CD4-positive, alpha-beta T cell (primary cell): Measurements from ENCODE around the gene LHX4. TPM values are rescaled to one million over a fixed set of nuclear protein-coding genes. Genes with fewer than 3 reads are reported as not detected.

ENCODE experiments used
- ATAC-seq: fragments of 200-7000 bp; cut with Tn5 transposase; one replicate; pipeline ENCODE4 v1.10.0; 2022; ENCODE audit warnings: mild to moderate bottlenecking; ENCODE audit not compliant: poor library complexity
- CTCF ChIA-PET: fragments of 350-600 bp; sonication (Branson Sonifier 250); formaldehyde crosslinking; loops from one replicate; lab custom pipeline; 2021; ENCODE audit warnings: antibody characterized with exemption, inconsistent platforms; lab: Charles Lee
- POLR2A ChIA-PET: fragments of 350-600 bp; sonication (Branson Sonifier 250); formaldehyde crosslinking; loops from one replicate; lab custom pipeline; 2021; ENCODE audit warnings: antibody characterized with exemption, inconsistent platforms; lab: Charles Lee
- DNase-seq, 14 experiments: peaks; one replicate each; pipeline ENCODE4 v3.0.0-alpha.2; 2013 to 2020; ENCODE audit warnings: mixed read lengths in 2 of 14
- H3K27ac ChIP-seq, 2 donors: one replicate each; pipeline versions ENCODE4 v1.5.1 to v1.7.0; 2013; ENCODE audit warnings: low read length in 2 of 2, low read depth in 1 of 2, mild to moderate bottlenecking in 1 of 2
- H3K27me3 ChIP-seq, 2 experiments: 1 replicate in 1 of 2; 2 replicates in 1 of 2; pipeline versions ENCODE4 v1.6.1 to v1.7.0; 2013; ENCODE audit warnings: low read length in 2 of 2, control low read depth in 1 of 2, mild to moderate bottlenecking in 1 of 2, moderate library complexity in 1 of 2; ENCODE audit not compliant: insufficient read depth in 2 of 2, control insufficient read depth in 1 of 2
- H3K36me3 ChIP-seq: one replicate; pipeline ENCODE4 v1.6.1; 2013; ENCODE audit warnings: low read length, control low read depth; ENCODE audit not compliant: insufficient read depth
- H3K4me1 ChIP-seq: one replicate; pipeline ENCODE4 v1.6.1; 2013; ENCODE audit warnings: low read length, control low read depth; ENCODE audit not compliant: insufficient read depth
- H3K4me3 ChIP-seq: one replicate; pipeline ENCODE4 v1.5.1; 2013; ENCODE audit warnings: mild to moderate bottlenecking, low read length, moderate library complexity
- H3K9me3 ChIP-seq, 2 experiments: 1 replicate in 1 of 2; 2 replicates in 1 of 2; pipeline versions ENCODE4 v1.6.1 to v1.7.0; 2013; ENCODE audit warnings: low read length in 2 of 2, mild to moderate bottlenecking in 2 of 2, control low read depth in 1 of 2, moderate library complexity in 1 of 2; ENCODE audit not compliant: control insufficient read depth in 1 of 2, insufficient read depth in 1 of 2
- H3K27ac Mint-ChIP-seq: one replicate; pipeline ENCODE4 v1.8.0; 2020; ENCODE audit warnings: mixed read lengths
- H3K27me3 Mint-ChIP-seq: one replicate; pipeline ENCODE4 v1.8.0; 2021; ENCODE audit warnings: mixed read lengths
- H3K36me3 Mint-ChIP-seq: one replicate; pipeline ENCODE4 v1.8.0; 2021; ENCODE audit warnings: low read depth, mixed read lengths
- H3K4me1 Mint-ChIP-seq: one replicate; pipeline ENCODE4 v1.8.0; 2021; ENCODE audit warnings: low read depth, mixed read lengths
- H3K4me3 Mint-ChIP-seq: one replicate; pipeline ENCODE4 v1.8.0; 2020; ENCODE audit warnings: mild to moderate bottlenecking, mixed read lengths
- H3K9me3 Mint-ChIP-seq: one replicate; pipeline ENCODE4 v1.8.0; 2020; ENCODE audit warnings: mixed read lengths
- intact Hi-C, 2 experiments: fragments of 100-400 bp; cut with DNase I in 1 of 2; cut with micrococcal nuclease in 1 of 2; formaldehyde crosslinking; loops; one replicate each; pipeline versions ENCODE4 v1.15.1 to v1.9.0; 2023 to 2025; cut with DNase I, micrococcal nuclease
- total RNA-seq, 174 experiments: library from RNA in 2 of 174; stranded (reverse) in 2 of 174; gene quantifications; one replicate each; pipeline ENCODE4 v1.2.3 and lab custom pipeline; 2021 to 2026
- TF ChIP-seq, protein P1 (sequence below): fragments of 200-600 bp; IDR thresholded peaks from one replicate; pipeline ENCODE4 v1.8.0; 2022; ENCODE audit warnings: antibody characterized with exemption, mild to moderate bottlenecking

LHX4 gene
- total RNA-seq, 2 experiments from 2014 or later = 0.03 TPM; not detected in 1

DNA sequence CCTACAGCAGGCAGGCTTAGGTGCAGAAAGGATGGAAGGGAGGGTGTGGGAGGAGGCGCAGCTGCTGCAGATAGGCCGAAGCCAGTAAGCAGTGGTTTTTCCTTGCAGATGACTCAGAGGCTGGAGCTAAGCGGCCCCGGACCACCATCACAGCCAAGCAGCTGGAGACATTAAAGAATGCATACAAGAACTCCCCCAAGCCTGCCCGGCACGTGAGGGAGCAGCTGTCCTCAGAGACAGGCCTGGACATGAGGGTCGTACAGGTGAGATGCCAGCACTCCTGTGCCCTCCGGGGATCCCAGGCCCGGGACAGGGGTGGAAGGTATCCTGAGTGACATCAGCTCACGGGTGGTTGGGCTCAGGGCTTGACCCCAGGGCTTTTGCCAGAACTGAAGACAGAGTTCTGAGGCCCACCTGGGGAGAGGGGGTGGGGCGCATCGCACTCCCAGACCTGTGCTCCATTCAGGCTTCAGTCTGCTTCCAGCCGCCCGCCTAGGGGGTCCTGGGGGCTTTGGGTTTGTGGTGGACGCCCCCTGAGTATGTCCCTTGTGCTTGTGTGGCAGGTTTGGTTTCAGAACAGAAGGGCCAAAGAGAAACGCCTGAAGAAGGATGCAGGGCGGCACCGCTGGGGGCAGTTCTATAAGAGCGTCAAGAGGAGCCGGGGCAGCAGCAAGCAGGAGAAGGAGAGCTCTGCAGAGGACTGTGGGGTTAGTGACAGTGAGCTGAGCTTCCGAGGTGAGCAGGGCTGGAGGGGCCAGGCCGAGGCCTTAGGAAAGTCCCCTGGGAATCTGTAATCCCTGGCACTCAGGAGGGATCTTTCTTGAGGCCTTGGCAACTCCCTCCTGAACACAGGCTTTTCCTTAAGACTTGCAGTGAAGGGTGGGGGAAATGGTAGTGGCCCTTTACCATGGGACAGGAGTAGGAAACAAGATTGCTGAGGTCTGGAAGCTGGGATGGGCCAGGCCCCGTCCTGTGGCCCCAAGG lies 41.5 kb downstream of the LHX4 start:
- Mint-ChIP-seq H3K27ac (no peak overlapping the region), H3K27me3 (no peaks in the 10 kb centered on the region), H3K9me3 (no peaks in the 10 kb centered on the region), H3K4me1 (no peaks in the 10 kb centered on the region), H3K4me3 (no peak overlapping the region), H3K36me3 (peaks cover 13% of the 10 kb centered on the region)
- H3K27me3 ChIP-seq = no peaks in the 10 kb centered on the region
- DNase-seq (no peak), ATAC-seq (no peak)
- H3K36me3 ChIP-seq = peaks cover 4% of the 10 kb centered on the region
- TF ChIP-seq, protein P1, sequence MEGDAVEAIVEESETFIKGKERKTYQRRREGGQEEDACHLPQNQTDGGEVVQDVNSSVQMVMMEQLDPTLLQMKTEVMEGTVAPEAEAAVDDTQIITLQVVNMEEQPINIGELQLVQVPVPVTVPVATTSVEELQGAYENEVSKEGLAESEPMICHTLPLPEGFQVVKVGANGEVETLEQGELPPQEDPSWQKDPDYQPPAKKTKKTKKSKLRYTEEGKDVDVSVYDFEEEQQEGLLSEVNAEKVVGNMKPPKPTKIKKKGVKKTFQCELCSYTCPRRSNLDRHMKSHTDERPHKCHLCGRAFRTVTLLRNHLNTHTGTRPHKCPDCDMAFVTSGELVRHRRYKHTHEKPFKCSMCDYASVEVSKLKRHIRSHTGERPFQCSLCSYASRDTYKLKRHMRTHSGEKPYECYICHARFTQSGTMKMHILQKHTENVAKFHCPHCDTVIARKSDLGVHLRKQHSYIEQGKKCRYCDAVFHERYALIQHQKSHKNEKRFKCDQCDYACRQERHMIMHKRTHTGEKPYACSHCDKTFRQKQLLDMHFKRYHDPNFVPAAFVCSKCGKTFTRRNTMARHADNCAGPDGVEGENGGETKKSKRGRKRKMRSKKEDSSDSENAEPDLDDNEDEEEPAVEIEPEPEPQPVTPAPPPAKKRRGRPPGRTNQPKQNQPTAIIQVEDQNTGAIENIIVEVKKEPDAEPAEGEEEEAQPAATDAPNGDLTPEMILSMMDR = no peak
- H3K4me1 ChIP-seq = no peaks in the 10 kb centered on the region
- H3K27ac ChIP-seq = no peak overlapping the region
- intact Hi-C loops = no loop called here
- H3K4me3 ChIP-seq = no peak overlapping the region
- ChIA-PET POLR2A (no interaction called here), CTCF (no interaction called here)
- H3K9me3 ChIP-seq = no peaks in the 10 kb centered on the region

DNA sequence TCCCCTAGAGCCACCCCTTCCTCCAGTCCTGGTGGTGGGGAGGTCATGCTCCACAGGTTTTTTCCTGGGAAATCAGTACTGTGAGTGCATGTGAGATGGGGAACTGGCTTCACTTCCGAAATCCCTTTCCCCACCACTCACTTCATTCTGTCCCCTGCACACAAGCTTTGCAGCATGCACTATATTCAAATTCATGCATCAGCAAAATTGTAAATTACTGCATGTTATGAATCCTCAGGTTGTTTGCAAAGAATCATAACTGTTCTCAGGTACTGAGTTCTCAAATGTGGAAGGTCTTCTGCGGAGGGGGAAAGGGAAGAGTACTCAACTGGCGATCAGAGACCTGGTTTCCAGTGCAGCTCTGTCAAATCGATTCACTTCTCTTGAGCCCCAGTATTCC lies 42.3 kb downstream of the LHX4 start:
- H3K4me1 Mint-ChIP-seq = no peaks in the 10 kb centered on the region
- ChIA-PET POLR2A (no interaction called here), CTCF (no interaction called here)
- H3K27me3 Mint-ChIP-seq = no peaks in the 10 kb centered on the region
- ATAC-seq = no peak
- H3K9me3 Mint-ChIP-seq = no peaks in the 10 kb centered on the region
- Histone ChIP-seq H3K36me3 (peaks cover 4% of the 10 kb centered on the region), H3K27me3 (no peaks in the 10 kb centered on the region), H3K4me3 (no peak overlapping the region), H3K27ac (no peak overlapping the region), H3K9me3 (no peaks in the 10 kb centered on the region), H3K4me1 (no peaks in the 10 kb centered on the region)
- H3K36me3 Mint-ChIP-seq = peaks cover 21% of the 10 kb centered on the region
- intact Hi-C loops = no loop called here
- TF ChIP-seq, protein P1 = no peak
- H3K27ac Mint-ChIP-seq = no peak overlapping the region
- no peak for DNase-seq
- H3K4me3 Mint-ChIP-seq = no peak overlapping the region

DNA sequence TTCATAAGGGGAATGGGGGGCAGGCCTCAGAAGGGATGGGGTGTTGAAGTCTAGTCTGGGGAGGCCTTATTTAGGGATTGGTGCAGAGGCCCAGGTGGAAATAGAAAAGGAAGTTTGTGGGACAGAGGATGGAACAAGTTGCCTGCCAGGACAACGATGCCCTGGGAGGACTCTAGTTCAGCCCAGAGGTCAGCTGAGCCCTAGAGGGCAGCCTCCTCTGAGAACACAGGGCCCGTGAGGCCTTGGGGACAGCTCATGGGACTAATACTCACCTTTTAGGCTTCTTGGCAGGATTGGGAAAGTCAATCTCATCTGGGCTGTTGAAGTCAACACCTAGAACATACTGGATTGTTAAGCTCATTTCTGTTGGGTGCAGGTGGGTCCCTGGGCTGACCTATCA lies 43.0 kb downstream of the LHX4 start:
- ATAC-seq (no peak), DNase-seq (no peak)
- Histone ChIP-seq H3K4me3 (no peak overlapping the region), H3K27ac (no peak overlapping the region), H3K4me1 (no peaks in the 10 kb centered on the region), H3K36me3 (peaks cover 4% of the 10 kb centered on the region), H3K27me3 (no peaks in the 10 kb centered on the region), H3K9me3 (no peaks in the 10 kb centered on the region)
- TF ChIP-seq, protein P1 = no peak
- no peaks in the 10 kb centered on the region for H3K27me3 Mint-ChIP-seq
- H3K27ac Mint-ChIP-seq = no peak overlapping the region
- intact Hi-C loops = no loop called here
- no peaks in the 10 kb centered on the region for H3K9me3 Mint-ChIP-seq
- POLR2A ChIA-PET = interaction anchor here (0.6 kb wide), 1 partner anchor 255 kb away, joined by 3 read pairs; no protein-coding TSS in a partner anchor
- CTCF ChIA-PET = no interaction called here
- no peak overlapping the region for H3K4me3 Mint-ChIP-seq
- peaks cover 27% of the 10 kb centered on the region for H3K36me3 Mint-ChIP-seq
- no peaks in the 10 kb centered on the region for H3K4me1 Mint-ChIP-seq
